HG02884 (cell line): Measurements from ENCODE around the gene DCDC2C.

ENCODE experiments used
- ATAC-seq: cut with Tn5 transposase; IDR thresholded peaks from one replicate; pipeline ENCODE4 v1.9.1; 2021; ENCODE audit warnings: mild to moderate bottlenecking, moderate library complexity; ENCODE audit not compliant: unreplicated experiment

The DCDC2C gene

DNA sequence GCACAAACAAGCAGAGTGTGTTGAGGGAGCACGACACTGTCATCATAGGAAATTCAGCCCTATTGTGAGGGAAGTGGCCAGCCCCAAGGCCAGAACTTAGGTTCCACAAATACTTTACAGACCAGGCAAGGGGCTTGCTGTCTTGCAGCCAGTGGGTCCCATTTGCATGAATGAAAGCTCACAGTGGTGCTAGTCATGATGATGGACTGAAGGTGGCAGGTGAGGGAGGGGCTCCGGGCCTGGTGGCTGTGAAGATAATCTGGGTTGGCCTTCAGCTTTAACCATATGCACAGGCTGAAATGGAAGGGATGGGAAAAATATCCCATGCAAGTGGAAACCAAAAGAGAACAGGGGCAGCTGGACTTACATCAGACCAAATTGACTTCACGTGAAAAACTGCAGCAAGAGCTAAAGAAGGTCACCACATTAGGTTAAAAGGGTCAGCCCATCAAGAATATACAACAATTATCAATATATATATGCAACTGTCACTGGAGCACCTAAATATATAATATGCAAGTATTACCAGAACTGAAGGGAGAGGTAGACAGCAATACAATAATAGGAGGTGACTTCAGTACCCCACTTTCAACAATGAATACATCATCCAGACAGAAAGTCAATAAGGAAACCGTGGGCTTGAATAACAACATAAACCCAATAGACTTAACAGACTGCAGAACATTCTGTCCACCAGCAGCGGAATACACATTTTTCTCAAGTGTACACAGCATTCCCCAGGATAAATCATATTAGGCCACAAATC, 39.6 kb downstream of the DCDC2C start:
- ATAC-seq: no peak

GRCh38 chr2:3743951-3744555, 40.7 kb downstream of the DCDC2C start:
- ATAC-seq: no peak

- no peak for ATAC-seq
These were observed 42.5 kb downstream of the DCDC2C start for GRCh38 chr2:3745920-3746319.

GRCh38 chr2:3747032-3747654, 43.8 kb downstream of the DCDC2C start:
- no peak for ATAC-seq

DNA sequence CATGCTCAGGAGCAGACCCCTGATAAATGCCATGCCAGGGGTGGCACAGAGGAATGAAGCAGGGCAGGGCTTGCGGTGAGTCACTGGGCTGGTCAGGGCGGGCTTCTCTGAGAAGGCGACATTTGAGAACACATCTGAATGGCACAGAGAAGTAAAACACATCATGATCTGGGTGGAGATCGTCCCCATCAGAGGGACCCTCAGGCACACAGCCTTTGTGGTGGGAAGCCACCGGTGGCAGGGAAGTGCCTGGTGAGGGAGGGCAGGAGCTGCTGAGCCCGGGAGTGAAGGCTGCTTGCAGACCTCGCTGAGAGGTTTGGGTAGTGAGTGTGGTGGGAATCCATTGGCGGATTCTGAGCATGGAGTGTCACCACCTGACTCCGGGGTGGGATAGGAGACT, 44.5 kb downstream of the DCDC2C start:
- ATAC-seq: no peak

- no peak for ATAC-seq
These were observed 45.8 kb downstream of the DCDC2C start for GRCh38 chr2:3749201-3749600.

GRCh38 chr2:3751251-3751650, 47.9 kb downstream of the DCDC2C start:
- no peak for ATAC-seq

DNA sequence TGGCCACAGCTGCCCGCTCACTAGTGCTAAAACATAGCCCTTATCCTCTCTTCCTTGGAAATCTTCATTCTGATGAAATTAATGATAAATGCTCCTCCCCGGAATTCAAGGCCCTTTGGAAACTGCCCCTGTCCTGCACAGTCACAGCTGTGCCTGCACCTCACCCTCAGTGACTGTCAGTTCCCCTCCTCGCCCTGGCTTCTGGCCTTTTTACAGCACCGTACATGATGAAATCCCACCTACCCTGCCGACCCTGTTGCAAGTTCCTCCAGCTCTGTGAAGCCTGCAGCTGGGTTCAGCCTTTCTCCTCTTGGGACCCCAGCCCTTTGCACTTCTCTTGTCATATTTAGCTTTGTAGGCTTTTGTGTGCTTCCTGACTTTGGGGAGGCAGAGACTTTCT, 48.4 kb downstream of the DCDC2C start:
- no peak for ATAC-seq

GRCh38 chr2:3752376-3752775, 49.0 kb downstream of the DCDC2C start:
- ATAC-seq: no peak

DNA sequence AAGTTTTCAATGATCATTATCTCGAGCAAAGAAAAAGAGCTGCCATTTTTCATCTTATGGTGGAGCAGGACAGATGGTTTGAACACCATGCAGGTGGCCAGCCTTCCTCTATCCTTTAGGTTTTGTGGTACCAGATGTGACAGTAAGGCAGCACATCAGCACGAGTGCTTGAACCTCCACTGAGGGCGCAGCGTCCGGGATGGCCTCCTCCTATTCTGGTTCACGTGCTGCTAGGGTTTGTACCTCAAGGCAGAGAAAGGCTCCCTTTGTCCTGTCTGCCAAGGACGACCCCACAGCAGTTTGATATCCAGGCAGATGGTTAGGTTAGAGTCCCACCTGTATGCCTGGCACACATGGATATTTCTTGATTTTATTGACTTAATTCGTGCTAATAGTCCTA, 50.2 kb downstream of the DCDC2C start:
- ATAC-seq: no peak

DNA sequence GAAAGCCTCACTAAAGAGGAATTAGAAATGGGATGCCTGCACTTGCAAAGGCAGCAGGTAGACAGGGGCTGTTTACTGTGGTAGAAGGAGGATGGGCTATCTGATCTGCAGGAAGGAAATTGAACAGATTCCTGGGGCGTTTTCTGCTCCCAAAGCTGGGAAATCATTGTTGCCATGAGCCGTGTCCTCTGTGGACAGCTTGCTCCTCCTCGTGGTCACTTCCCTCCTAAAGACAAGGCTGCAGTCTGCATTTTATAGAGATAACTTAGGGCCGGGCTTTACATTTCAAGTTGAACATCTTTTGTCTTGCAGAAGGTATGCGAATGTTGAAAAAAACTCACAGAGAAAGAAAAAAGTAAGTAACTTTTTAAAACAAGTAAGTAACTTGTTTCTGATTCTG, 50.9 kb downstream of the DCDC2C start:
- ATAC-seq: no peak

DNA sequence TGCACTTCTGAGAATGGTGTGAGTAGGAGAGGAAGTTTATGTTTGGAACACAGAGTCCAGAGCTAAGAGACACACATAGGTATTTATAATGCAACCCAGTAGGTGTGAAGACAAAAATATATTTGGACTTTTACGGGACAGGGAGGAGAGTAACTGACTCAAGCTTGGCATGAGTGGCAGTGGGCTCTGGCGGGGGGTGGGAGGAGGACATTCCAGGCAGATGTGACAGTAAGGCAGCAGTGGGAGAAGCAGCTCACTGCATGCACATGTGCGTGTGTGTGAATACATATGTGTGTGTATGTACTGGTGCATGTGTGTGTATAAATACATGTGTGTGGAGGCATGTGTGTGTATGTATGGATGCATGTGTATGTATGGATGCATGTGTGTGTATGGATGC, 51.4 kb downstream of the DCDC2C start:
- ATAC-seq: no peak

DNA sequence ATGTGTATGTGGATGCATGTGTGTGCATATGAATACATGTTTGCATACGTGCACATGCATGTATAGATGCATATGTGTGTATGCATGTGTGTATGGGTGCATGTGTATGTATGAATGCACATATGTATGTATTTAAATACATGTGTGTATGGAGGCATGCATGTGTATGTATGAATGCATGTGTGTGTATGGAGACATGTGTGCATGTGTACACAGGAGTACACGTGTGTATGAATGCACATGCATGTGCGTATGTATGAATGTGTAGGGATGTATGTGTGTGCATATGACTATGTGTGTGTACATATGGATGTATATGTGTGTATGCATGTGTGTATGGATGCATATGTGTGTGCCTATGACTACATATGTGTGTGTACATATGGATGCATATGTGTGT, 51.9 kb downstream of the DCDC2C start:
- no peak for ATAC-seq

- ATAC-seq: no peak
These were observed 52.9 kb downstream of the DCDC2C start for GRCh38 chr2:3756306-3756705.

GRCh38 chr2:3758906-3759305, 55.5 kb downstream of the DCDC2C start:
- no peak for ATAC-seq

DNA sequence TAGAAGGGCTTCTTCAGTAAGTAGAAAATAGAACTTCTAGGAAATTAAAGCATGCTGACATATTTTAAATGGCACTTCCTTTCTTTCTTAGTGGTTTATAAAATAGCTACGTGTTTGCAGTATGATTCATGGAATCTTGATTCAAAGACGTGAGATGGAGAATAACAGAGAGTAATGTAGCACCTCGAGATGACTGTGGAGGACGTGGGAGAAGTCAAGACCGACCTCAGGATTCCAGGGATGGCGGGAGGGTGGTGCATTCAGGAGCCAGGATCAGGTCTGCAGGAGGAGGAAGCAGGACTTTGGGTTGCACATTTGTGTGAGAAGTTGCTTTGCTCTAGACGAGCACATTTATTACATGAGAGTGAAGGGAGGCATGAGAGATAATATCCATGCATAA, 56.0 kb downstream of the DCDC2C start:
- ATAC-seq: no peak

GRCh38 chr2:3759761-3760160, 56.4 kb downstream of the DCDC2C start:
- ATAC-seq: no peak

DNA sequence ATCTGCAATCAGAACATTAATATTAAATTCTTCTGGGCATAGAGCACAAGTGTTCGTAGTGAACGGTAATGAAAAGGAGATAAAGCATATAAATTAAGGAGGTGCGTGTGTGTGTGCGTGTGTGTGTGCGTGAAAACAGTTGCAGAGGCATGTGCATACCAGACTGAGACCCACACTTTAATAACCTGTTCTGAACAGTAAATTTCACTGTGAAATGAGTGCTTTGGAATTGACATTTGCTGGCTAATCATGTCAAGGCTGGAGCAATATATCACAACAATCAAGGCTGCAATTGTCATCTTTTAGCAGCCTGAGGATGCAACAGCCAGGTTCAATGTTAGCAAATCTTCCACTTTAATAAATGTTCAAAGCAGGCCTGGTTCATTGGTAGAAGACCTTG, 57.9 kb downstream of the DCDC2C start:
- no peak for ATAC-seq

DNA sequence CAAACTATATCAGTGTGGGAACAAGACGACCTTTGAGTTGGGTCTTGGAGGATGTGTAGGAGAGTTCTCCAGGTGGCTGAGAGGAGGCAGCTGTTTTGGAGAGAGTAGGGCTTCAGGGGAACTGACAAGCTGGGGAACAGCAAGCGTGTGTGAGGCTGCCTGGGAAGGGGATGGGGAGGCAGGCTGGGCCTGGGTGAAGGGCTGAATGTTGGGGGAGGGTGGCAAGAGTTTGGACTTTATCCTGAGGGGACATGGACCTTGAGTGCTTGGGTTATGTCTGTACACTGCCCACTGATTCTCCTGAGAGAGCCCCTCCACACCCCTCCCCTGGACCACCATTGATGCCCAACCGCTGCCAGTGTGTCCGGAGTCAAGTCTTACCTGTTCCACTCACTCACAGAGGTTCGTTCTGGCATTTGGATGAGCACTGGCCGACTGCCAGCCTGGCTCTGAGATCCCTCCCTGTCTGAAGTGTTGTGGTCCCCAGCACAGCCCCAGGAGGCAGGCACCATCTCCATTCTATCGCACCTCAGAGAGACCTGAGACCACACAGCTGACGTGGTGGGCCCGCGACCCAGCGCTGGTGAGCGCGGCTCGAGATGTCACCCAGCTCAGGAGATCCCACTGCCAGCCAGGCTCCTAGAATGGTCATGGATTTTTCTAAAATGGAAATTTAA, 59.5 kb downstream of the DCDC2C start:
- ATAC-seq: no peak

DNA sequence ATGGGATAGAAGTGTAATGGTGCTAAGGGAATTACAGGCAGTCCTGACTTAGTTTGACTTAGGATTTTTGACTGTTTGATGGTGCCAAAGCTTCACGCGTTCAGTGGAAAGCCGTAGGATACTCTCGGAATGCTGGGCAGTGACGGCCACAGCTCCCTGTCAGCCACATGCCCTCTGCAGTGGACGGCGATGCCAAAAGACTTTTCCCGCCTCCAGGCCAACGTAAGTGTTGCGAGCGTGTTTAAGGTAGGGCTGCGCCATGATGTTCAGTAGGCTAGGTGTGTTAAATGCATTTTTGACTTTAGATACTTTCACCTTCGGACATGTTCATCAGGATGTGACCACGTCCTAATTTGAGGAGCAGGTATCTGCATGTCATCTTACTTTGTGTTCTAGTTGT, 63.4 kb downstream of the DCDC2C start:
- ATAC-seq: no peak

GRCh38 chr2:3768960-3769765, 65.8 kb downstream of the DCDC2C start:
- no peak for ATAC-seq
